Mesothelial cell of epicardium (in vitro differentiated cells): ENCODE data around the gene SNRPA1. TPM values are rescaled to one million over a fixed set of nuclear protein-coding genes. Genes with fewer than 3 reads are reported as not detected.
A peak's percentile ranks its signal among the peaks of the same experiment; 100 is the strongest.

Source experiments
- DNase-seq, 2 experiments: peaks; one replicate each; pipeline ENCODE4 v3.0.0; 2021; ENCODE audit warnings: low spot score in 2 of 2; ENCODE audit not compliant: unreplicated experiment in 2 of 2
- H3K27ac Mint-ChIP-seq: 2 replicates; pipeline ENCODE4 v1.8.0; 2021; ENCODE audit warnings: mixed read lengths
- H3K27me3 Mint-ChIP-seq: 2 replicates; pipeline ENCODE4 v1.8.0; 2021; ENCODE audit warnings: low read depth, mixed read lengths
- H3K36me3 Mint-ChIP-seq: 2 replicates; pipeline ENCODE4 v1.8.0; 2021; ENCODE audit warnings: mixed read lengths
- H3K4me1 Mint-ChIP-seq: 2 replicates; pipeline ENCODE4 v1.8.0; 2021; ENCODE audit warnings: mixed read lengths
- H3K4me3 Mint-ChIP-seq: 2 replicates; pipeline ENCODE4 v1.8.0; 2021; ENCODE audit warnings: mild to moderate bottlenecking, moderate library complexity, mixed read lengths
- H3K9me3 Mint-ChIP-seq: 2 replicates; pipeline ENCODE4 v1.8.0; 2021; ENCODE audit warnings: mixed read lengths
- CTCF ChIP-seq: fragments of 200-600 bp; sonication (generic); IDR thresholded peaks from one replicate; pipeline ENCODE4 v1.5.0; 2021; ENCODE audit warnings: antibody characterized with exemption; ENCODE audit not compliant: unreplicated experiment
- total RNA-seq: library from RNA; stranded (reverse); gene quantifications from 3 replicates; pipeline ENCODE4 v1.2.1, GENCODE V29; 2021

Gene SNRPA1
- total RNA-seq, 1 donor from 2014 or later: 82.8 TPM

GRCh38 chr15:101280007-101280406 lies 15.0 kb downstream of the SNRPA1 start:
- Mint-ChIP-seq H3K4me3 (no peak overlapping the region), H3K27me3 (no peaks in the 10 kb centered on the region), H3K36me3 (peaks cover 25% of the 10 kb centered on the region), H3K9me3 (no peaks in the 10 kb centered on the region), H3K27ac (no peak overlapping the region), H3K4me1 (peaks cover 12% of the 10 kb centered on the region)
- DNase-seq: no peak
- TF ChIP-seq CTCF: no peak

- no peak for DNase-seq
- H3K4me3 Mint-ChIP-seq: peak overlapping the region; percentile 82
- H3K27ac Mint-ChIP-seq: peak overlapping the region; percentile 81
- TF ChIP-seq CTCF: no peak
- H3K9me3 Mint-ChIP-seq: no peaks in the 10 kb centered on the region
- no peaks in the 10 kb centered on the region for H3K27me3 Mint-ChIP-seq
- peaks cover 37% of the 10 kb centered on the region for H3K36me3 Mint-ChIP-seq
- H3K4me1 Mint-ChIP-seq: peaks cover 12% of the 10 kb centered on the region
Observed at GRCh38 chr15:101277943-101278564, 17.0 kb downstream of the SNRPA1 start.

- H3K9me3 Mint-ChIP-seq: no peaks in the 10 kb centered on the region
- TF ChIP-seq CTCF: no peak
- peaks cover 40% of the 10 kb centered on the region for H3K36me3 Mint-ChIP-seq
- peak within 1 kb of the TSS; percentile 94 for H3K27ac Mint-ChIP-seq
- peaks cover 12% of the 10 kb centered on the region for H3K4me1 Mint-ChIP-seq
- H3K4me3 Mint-ChIP-seq: peak within 1 kb of the TSS; percentile 93
- H3K27me3 Mint-ChIP-seq: no peaks in the 10 kb centered on the region
- DNase-seq: peak; percentile 90 to 94
Observed at GRCh38 chr15:101277038-101277822, 17.8 kb downstream of the SNRPA1 start, which contains the start of gene SELENOS. Gene SELENOS, minus strand, starts transcription at chr15:101277485. Its CDS starts 68 bp downstream, at chr15:101277417.

GRCh38 chr15:101276501-101277037 lies 18.5 kb downstream of the SNRPA1 start:
- peaks cover 38% of the 10 kb centered on the region for H3K36me3 Mint-ChIP-seq
- H3K9me3 Mint-ChIP-seq: no peaks in the 10 kb centered on the region
- no peaks in the 10 kb centered on the region for H3K27me3 Mint-ChIP-seq
- H3K27ac Mint-ChIP-seq: peak overlapping the region; percentile 94
- H3K4me1 Mint-ChIP-seq: peaks cover 12% of the 10 kb centered on the region
- peak; percentile 35 for TF ChIP-seq CTCF
- peak in 1 of 2 experiments; percentile 48 for DNase-seq
- H3K4me3 Mint-ChIP-seq: peak overlapping the region; percentile 93

- no peak for DNase-seq
Observed at GRCh38 chr15:101275018-101275417, 20.0 kb downstream of the SNRPA1 start.

More at GRCh38 chr15:101275018-101275417, 20.0 kb downstream of the SNRPA1 start:
- Mint-ChIP-seq H3K36me3 (peaks cover 38% of the 10 kb centered on the region), H3K27me3 (no peaks in the 10 kb centered on the region), H3K4me1 (peaks cover 12% of the 10 kb centered on the region), H3K4me3 (no peak overlapping the region), H3K9me3 (no peaks in the 10 kb centered on the region), H3K27ac (no peak overlapping the region)
- TF ChIP-seq CTCF: no peak
